NCI-H510A (cell line): ENCODE measurements around the gene MKNK1.

Source experiments
- DNase-seq: peaks from one replicate; lab custom pipeline; 2025; lab: John Stamatoyannopoulos, UW

The MKNK1 gene

DNA sequence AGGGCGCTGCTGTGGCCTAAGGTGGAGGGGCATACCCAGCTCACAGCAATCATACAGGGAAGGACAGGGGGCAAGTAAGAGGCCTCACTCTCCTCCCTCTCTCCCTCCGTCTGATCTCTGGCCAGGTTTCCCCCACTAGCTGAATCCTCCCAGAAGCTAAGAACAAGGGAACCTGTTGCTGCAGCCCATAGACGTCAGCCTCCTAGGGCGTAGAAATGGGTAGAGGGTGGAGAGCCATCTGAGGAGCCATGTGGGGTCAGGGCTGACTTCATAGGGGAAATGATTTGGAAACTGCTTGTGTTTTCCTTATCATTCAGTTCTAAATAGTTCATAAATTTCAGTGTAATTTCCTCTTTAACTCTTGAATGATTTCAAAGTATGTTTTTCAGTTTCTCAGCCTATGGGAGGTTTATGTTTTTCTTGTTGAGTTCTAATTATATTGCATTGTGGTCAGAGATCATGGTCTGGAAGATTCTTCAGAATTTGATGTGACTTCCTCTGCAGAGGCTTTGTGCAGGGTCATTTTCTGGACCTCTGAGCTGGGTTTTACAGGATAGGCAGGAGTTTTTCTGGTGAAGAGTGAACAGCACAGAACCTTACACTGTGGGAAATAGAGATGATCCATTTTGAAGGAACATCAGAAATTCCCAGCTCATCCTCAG, 14.8 kb upstream of the MKNK1 start:
- no peak for DNase-seq

DNA sequence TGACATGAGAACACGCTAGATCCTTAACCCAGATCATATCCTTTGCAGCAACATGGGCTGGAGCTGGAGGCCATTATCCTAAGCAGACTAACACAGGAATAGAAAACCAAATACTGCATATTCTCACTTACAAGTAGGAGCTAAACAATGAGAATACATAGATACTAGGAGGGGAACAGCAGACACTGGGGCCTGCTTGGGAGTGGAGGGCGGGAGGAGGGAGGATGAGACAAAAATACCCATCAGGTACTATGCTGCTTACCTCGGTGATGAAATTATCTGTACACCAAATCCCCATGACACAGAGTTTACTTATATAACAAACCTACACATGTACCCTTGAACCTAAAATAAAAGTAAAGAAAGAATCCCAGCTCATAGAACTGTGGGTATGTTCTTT, 13.8 kb upstream of the MKNK1 start:
- no peak for DNase-seq

DNA sequence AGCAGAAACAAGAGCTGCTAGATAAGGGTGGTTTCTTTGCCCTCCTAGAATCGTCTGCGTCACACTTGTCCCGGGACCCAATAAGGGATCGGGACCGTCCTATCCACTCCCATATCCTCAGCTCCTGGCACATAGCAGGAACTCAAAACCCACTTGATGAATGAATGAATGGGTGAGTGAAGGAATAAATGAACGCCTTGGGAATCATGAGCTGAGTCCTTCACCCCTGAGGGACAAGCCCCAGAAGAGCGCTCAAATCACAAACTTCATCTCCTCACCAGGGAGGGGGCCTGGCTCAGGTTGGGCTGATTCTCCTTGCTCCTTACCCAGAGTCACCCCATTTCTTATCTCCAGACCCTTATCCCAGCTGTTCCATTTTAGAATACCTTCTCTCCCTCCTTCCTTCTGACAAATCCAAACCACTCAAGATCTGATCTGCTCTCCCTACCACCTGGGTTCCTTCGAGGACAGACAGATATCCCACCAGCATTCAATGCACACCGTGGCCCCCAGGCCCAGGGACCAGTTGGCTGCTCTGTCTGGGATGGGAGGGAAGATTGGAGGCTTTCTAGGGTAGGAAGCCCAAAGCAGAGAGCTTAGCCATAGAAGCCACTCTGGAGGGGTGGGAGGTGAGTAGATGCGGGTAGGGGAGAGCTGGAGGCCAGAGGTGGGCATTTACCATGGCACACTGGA, 13.2 kb upstream of the MKNK1 start:
- DNase-seq: no peak

DNA sequence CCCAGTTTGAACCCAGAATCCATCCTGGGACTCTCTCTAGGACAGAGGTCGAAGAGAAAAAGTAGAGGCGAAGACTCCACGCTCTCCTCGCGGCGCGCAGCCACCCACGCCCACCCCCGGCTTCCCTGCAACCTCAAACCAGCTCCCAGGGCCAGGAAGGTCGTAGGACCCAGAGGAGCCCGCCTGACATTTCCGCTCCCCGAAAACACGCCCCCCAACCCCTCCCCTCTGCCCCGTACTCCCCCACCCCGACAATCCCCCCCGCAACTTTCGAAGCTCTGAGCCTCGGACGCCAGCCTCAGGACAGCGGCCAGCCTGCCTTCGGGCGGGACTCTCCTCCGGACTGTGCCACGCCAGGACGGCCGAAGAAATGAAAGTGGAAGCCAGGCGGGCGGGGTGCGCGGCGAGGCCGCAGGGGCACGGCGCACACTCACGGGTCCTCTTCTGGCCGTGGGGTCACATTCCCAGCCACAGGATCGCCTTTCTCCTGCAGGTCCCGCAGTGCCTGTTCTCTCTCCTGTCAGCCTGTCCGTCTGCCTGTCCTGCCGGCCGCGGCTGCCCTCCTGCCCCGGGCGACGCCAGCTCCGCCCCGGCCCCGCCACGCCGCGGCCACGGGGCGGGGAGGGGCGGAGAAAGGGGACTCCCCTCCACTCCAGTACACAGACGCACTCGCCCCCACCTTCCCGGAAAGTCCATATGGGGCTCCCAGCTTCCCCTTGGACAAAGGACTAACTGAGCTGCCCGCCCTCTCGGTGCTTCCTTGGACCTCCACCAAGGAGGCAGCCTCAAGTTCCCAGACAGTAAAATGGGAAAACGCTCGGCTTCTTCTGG, 12.4 kb upstream of the MKNK1 start, which contains the start of gene MOB3C:
Gene MOB3C, minus strand, starts transcription at position 535 of the 831 bp plus-strand sequence. CDS start 3,490 bp downstream, outside the sequence.
- no peak for DNase-seq

DNA sequence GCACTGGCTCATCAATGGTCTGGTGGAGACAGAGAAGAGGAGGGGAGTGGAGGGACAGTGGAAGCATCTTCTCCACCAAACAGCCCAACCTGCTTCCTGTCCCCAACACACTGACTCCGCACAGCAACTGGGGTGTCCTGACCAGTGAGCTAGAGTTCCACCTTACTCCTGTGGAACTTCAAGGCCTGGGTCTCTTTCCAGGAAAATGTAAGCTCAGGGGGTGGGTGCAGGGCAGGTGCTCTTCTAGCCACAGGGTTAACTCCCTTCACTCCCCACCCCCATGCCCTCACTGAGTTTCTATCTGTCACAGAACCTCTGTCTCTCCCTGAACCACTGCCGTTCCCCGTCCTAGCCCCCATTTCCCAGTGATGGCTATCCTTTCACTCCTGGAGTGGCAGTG, 11.7 kb upstream of the MKNK1 start:
- DNase-seq: no peak

DNA sequence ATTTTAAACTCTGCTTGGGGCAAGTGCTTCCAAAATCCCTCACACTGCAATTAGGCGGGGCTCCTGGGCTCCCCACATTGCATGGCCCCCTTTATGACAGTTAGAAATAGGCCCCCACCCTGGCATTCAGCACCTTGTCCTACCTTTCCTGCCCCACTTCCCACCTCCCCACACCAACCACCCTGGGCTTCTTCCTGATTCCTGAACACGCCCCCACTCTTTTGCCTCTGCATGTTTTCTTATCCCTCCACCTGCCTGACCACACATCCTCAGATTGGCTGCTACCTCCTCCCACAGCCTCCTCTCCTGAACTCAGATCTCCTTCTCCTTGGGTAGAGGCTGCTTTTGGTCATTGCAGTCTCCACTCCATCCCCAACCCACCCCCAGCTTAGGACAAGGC, 11.0 kb upstream of the MKNK1 start:
- no peak for DNase-seq

DNA sequence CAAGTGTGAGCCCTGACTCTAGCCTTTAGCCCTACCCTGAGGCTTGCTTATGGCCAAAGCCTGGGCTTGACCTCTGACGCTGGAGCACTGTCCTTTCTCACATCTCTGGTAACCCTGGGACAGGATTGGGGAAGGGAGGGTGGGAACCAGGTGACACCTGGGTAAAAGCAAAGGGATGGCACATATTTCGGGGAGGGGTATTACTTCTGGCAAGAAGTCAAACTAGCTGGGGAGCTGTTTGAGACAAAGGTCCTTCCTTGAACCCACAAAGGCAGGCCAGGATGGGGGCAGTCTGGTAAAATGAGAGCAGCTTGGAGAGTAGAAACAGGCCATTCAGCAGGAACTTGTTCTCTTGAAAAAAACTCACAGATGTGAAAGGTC, 10.5 kb upstream of the MKNK1 start:
- DNase-seq: no peak

DNA sequence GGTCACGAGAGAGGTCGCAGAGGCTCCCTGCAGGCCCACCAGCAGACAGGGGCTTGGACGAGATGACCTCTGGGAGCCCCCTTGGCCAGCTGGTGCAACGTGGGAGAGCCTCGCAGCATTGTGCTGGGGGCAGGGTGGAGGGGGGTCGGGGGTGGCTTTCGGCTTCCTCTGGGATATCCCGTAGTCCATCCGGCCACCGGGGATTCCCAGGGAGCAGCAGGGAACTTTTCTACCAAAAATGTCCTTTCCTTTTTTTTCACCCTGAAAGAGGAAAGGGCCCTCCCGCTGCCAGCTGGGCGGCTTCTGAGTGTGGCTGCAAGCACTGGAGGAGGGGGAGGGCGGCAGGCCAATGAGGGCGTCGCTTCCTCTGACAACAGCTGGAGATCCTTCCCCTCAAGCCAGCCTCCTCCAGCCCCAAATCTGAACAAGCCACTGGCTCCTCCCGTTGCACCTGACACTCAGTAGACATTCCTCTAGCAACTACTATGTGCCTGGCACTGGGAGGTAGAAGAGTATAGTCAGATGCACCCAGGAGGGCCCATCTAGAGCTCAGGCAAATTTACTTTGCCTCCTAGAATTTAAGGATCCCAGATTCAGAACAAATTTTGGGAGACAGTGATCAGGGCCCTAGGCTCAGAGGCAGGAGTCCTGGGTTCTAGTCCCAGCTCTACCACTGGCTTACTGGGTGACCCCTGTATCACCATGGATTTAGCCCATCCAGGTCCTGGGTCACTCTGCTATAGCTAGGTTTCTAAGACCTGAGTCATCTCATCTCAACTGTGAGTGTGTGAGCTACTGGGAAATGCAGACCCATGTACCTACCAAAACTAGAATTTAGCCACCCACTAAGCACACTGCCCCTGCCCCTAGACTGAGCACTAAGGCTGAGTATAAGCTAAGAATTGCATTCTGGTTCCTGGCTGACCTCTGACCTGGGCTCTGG, 9.9 kb upstream of the MKNK1 start:
- DNase-seq: peak; percentile 19

DNA sequence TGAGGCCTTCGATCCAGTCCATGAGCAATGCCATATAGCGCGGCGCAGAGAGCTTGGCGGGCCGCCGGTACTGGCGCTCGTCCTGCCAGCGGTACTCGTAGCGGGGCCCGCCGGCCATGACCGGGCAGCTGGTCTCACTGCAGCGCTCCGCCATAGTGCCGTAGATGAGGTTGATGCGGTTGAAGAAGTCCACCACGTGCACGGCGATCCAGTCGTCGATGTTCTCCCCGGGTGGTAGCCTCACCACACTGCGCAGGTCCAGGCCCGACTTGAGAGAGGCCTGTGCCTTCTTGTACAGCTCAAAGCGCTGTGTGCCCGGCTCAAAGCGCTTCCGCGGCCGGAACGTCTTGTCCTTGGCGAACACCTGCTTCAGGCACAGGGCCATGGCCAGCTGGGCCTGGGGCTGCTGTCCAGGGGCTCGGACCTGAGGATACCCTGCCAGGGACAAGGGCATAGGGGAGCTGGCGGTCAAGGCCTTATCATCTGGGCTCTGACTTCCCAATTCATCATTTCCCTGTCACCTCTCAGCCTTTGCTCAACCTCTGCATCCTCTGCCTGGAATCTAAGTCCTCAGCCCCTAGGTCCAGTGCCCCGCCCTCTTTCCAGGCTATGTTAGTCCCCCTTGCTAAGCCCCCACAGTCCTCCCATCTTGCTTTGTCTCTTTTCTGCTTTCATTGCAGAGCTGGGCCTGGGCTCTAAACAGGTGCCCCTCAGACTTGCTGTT, 9.0 kb upstream of the MKNK1 start:
- no peak for DNase-seq

DNA sequence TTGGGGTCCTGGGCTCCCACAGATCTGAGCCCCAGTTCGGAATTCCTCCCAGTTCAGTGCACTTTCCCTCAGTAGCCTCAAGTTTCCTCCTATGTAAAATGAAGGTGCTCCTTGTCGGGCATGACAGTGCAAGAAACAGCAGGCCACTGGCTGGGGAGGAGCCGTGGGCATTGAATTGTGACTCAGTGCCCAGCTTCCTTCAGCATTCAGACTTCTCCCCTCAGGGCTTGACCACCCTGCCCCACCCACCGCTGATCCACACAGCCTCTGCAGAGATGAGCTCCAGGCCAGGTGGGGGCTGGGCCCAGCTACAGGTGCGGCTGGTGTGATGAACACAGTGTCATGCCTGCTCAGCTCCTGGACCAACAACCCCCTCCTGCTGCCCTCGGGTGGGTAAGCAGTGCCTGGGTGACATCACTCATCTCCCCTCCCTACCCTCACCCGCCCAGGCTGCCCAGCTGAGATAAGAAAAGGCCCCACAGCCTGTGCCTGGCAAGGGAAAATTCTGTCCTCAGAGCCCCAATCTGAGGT, 7.7 kb upstream of the MKNK1 start:
- no peak for DNase-seq

DNA sequence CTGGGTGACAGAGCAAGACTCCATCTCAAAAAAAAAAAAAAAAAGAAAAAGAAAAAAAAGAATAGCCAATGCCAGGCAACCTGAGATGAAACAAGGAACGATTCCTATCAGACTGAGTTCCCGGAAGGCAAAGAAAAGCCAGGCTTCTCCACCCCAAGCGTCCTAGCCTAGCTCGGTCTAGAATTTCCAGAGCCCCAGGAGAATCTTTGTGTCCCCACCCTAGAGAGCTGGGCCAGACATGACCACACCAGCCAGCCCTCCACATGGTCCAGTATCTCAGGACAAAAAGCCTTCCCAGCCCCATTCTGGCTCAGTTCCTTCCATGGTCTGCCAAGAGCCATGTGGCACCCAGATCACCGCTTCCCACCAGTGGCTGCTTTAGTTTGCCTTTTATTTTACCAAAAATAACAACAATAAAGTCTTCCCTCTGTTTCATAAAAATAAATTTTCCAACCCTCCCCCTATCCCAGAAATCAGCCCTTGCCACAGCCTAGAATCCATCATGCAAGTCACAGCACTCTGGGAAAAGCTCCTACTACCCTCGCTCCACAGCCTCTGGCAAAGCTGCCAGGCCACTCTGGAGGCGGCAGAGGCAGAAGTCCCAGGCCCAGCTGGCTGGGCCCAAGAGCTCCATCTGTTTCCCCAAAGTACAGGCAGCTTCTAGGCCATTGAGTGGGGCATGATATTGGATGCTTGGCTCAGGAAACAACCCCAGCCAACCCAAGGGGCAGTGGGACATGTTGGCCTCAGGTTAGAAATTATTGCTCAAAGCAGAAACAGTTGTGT, 3.5 kb upstream of the MKNK1 start:
- no peak for DNase-seq

DNA sequence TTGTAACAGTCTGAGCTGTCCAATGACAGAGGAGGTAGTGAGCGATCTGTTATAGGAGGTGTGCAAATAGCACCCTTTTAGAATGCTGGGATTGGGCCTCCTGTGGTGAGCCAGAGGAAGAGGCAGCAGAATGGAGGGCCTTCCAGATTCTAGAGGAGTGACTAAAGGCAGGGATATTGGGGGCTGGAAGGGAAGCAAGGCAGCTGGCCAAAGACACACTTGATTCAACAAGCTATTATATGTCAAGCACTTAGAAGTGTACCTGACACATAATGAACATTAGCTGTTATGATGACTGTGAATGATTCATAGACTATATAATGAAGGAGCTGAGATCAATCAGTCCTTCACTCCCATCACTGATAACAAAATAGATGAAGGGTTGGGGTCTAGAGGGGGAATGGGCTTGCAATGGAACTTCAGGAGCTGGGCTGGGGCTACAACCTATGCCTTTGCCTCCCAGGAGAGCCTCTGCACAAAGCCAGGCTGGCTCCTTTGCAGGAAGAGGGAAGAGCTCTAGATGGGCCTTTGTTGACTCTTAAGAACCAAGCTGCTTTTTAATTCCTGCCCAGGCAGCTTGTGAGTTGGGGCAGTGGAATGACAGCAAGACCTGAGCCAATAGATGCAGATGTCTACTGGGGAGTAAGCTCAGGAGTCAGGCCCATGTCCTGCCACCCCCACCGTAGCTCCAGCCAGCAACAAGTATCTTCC, 2.3 kb upstream of the MKNK1 start:
- DNase-seq: peak; percentile 59

DNA sequence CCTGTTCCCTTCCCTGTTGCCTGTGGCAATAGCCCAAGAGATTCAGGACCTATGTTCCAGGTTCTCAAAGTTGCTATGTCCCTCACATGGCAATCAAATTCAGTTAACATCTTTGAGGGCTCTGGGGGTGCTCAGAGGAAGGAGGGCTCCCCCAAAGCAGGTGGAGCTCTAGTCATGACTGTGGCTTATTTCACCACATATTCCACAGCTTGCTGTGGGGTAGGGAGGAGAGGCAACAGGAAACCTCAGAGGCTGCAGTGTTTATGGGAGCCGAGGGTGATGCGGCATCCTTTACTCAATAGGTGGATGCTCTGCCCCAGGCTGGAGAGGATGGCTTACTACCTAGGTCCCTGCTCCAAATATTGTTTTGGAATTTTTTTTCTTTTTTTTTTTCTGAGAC, 1.2 kb upstream of the MKNK1 start:
- no peak for DNase-seq

DNA sequence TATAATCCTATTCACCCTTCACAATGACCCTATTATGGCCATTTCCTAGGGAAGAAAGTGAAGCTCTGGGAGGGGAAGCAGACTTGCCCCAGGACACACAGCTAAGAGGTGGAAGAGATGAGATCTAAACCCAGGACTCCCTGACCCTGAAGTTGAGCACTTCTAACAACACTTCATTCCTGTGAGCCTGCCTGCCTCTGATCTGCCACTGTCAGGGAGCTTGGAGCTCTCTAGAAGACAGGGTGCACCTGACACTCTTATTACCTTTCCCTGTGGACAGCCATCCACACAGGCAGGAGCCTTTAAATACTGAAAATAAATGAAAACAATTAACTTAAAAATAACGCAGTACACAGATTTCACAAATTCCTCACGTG, 599 bp downstream of the MKNK1 start:
- DNase-seq: no peak

DNA sequence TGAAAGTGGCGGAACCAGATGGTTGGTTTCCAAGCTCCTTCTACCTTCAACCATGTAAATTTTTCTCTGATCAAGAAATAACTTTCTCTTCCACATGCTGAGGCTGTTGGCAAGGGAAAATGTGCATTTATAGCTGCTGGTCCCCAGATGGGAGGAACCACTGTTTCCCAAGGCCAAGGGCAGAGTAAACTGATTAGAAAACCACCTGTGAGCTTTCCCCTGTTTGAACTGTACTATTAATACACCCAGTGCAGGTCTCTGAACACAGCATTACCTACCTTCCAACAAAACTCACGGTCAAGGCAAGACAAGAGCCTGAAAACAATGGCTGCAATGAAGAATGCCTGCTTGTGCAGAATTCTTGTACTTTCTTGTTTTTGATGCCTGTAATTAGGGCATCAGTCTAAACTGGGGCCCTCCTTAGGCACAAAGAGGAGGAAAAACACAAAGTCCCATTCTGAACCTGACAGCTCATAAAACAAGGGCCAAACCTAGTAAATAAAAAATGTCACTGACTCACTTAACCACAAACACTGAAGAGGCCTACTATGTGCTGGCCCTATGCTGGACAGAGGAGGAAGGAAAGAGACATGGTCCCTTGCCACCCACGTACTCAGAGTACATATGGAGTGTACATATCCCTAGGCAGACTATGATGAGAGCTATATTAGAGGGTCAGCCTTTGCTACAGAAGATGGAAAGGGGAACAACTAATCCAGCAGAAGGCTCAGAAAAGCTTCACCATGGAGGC, 2.6 kb downstream of the MKNK1 start:
- DNase-seq: no peak

DNA sequence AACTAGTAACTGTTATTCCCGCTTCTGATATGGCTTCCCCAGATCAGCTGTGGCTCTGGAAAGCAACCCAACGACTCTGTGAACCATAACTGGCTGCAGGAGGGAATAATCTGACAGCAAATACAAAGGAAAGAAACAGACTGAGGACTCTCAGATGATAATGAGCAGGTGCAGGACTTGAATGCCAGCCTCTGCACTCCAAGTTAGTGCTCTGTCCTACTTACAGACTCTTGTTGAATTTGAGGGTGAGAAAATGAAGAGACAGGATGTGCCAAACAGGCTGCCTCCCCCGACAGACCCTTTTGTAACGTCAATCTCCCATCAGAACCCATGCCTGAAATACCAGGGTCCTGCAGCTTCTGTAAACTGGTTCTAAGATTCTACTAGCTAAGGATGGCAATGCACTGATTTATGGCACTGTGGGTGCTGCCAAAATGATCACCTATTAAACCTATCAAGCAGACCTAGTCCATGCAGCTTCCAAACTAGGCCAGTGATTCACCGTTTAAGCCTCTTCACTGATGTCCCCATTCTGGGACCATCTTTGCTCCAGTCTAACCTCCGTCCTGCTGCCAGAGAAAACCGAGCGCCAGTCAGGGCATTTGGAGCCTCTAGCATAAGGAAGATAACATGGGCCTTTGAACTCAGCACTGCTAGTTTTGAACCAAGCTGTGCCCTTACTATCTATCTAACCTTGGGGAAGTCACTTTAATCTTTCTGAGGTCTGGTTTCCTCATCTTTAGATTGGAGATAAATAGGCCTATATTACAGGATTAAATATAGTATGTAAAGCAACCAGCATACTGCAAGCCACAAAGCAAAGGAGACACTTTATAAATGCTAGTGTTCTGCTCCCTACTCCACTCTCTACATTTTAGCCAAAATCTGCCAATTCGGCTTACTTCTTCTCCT, 4.8 kb downstream of the MKNK1 start:
- no peak for DNase-seq

DNA sequence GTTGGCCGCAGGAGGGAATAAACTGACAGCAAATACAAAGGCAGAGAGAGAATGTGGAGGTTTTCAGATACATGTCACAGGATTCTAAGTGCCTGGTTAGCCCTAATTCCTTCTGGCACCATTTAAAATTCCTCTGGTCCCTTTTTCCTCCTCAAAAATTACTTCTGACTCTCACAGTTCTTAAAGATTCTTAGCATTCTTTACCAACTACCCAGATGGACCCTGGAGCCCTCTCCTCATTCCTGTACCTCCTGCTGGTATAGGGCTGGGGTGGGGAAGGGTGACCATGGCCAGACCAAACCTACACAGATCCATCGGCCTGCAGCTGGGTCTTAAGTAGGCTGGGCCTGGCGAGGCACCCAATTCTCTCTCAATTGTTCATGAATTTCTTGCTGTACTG, 7.2 kb downstream of the MKNK1 start:
- DNase-seq: no peak

DNA sequence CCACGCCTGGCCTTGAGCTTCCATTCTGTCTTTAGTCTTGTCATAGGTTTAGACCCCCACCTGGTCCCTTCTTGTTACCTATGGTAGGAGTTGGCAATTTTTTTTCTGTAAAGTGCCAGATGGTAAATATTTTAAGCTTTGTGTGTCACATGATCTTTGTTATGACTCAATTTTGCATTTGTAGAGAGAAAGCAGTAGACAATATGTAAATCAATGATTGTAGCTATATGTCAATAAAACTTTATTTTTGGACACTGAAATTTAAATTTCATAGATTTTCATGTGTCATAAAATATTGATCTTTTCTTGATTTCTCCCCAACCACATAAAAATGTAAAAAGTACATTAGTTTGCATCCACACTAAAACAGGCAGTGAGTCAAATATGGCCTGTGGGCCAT, 8.0 kb downstream of the MKNK1 start:
- DNase-seq: no peak
